Gastrocnemius medialis (tissue), 4 donors: ENCODE measurements around the gene SUSD1. TPM values are rescaled to one million over a fixed set of nuclear protein-coding genes. Genes with fewer than 3 reads are reported as not detected.
A peak's percentile ranks its signal among the peaks of the same experiment; 100 is the strongest.
"Not testable (repeated sequence)": the region's sequence is repeated elsewhere in the genome, so short reads cannot be mapped to it uniquely, and the experiment has no call there.

Source experiments
- ATAC-seq, 2 donors: fragments of 150-250 bp; one replicate each; pipeline ENCODE4 v1.9.1; 2016
- DNase-seq, 2 donors: peaks; one replicate each; pipeline ENCODE4 v3.0.0-alpha.2; 2019
- H3K27ac ChIP-seq, 4 donors: fragments of 200-600 bp; sonication (generic); 1 replicate in 1 of 4; 2 replicates in 3 of 4; pipeline ENCODE4 v1.5.1; 2016 to 2018; ENCODE audit warnings: mild to moderate bottlenecking in 2 of 4, moderate library complexity in 1 of 4
- H3K27me3 ChIP-seq, 3 donors: fragments of 200-600 bp; sonication (generic) in 2 of 3; 1 replicate in 1 of 3; 2 replicates in 2 of 3; pipeline versions ENCODE4 v1.5.1 to v1.6.0; 2016 to 2019; ENCODE audit warnings: mild to moderate bottlenecking in 1 of 3, moderate library complexity in 1 of 3
- H3K36me3 ChIP-seq, 2 donors: fragments of 200-600 bp; sonication (generic) in 1 of 2; one replicate each; pipeline ENCODE4 v1.5.1; 2017 to 2018
- H3K4me1 ChIP-seq, 2 donors: fragments of 200-600 bp; sonication (generic) in 1 of 2; one replicate each; pipeline ENCODE4 v1.5.1; 2016 to 2017; ENCODE audit warnings: mild to moderate bottlenecking in 2 of 2
- H3K4me3 ChIP-seq, 4 donors: fragments of 200-600 bp; sonication (generic) in 3 of 4; 1 replicate in 1 of 4; 2 replicates in 3 of 4; pipeline ENCODE4 v1.5.1; 2016 to 2019; ENCODE audit warnings: mild to moderate bottlenecking in 2 of 4
- H3K9me3 ChIP-seq, 3 donors: fragments of 200-600 bp; sonication (generic) in 2 of 3; 1 replicate in 1 of 3; 2 replicates in 2 of 3; pipeline ENCODE4 v1.5.1; 2016 to 2019
- POLR2A ChIP-seq, 2 donors: fragments of 450-650 bp; IDR thresholded peaks; one replicate each; pipeline ENCODE4 v1.6.1; 2017; ENCODE audit warnings: antibody characterized with exemption in 2 of 2, mild to moderate bottlenecking in 2 of 2, moderate library complexity in 2 of 2
- in situ Hi-C, 4 donors: fragments of 200-750 bp; cut with MboI; loops; one replicate each; pipeline versions ENCODE4 v1.15.0 to v1.8.0; 2017; ENCODE audit warnings: low sequenced_read_pairs in 4 of 4
- intact Hi-C: fragments of 100-400 bp; cut with DNase I; formaldehyde crosslinking; loops from one replicate; pipeline ENCODE4 v1.15.1; 2023; ENCODE audit warnings: low total_unique reads
- total RNA-seq, 4 donors: library from RNA; depleted of rRNA; stranded (reverse); fragments of >200 nt; gene quantifications; one replicate each; pipeline versions ENCODE4 v1.1.0 to v1.2.3, GENCODE V29; 2016
- TF ChIP-seq, protein P1 (sequence below), 5 experiments: fragments of 450-650 bp in 3 of 5; fragments of 200-600 bp in 2 of 5; sonication (generic) in 2 of 5; IDR thresholded peaks in 4 of 5; conservative IDR thresholded peaks in 1 of 5; 1 replicate in 4 of 5; 2 replicates in 1 of 5; pipeline ENCODE4 v1.5.1; 2016 to 2019; ENCODE audit warnings: antibody characterized with exemption in 5 of 5, mild to moderate bottlenecking in 3 of 5, moderate library complexity in 3 of 5

SUSD1 gene
- total RNA-seq, 4 donors from 2014 or later: 0.82 to 8.0 (median 2.2) TPM

DNA sequence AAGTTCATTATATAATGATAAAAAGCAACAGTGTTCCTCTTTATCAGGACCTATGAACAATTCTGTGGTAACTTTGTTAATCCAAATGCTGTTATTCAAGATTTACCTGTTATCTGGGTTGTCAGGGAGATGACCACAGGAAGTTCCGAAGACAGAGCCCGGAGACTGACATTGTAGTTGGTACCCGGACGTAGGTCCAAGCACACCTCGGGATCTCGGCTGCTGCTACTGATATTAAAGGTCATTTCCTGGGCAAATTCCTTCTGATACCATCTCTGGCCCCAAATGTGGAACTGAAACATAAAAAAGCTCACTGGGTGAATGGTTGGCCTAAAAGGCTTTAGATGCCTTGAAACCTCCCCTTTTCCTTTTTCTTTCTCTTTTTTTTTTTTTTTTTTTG lies 96.7 kb downstream of the SUSD1 start:
- DNase-seq (no peak), ATAC-seq (no peak)
- Histone ChIP-seq H3K4me1 (peaks cover 8 to 11% of the 10 kb centered on the region in 2 donors), H3K36me3 (no peaks in the 10 kb centered on the region), H3K27me3 (no peaks in the 10 kb centered on the region), H3K9me3 (no peaks in the 10 kb centered on the region), H3K4me3 (no peak overlapping the region), H3K27ac (peak overlapping the region; percentile 39 to 66 (median 60))
- intact Hi-C loops: no loop called here
- in situ Hi-C loops: loop anchor here (5.0 to 25.0 kb wide), 7 partner anchors 174 to 734 kb away; partner anchors contain the start of genes UGCG (in 2 of the 4) and PTGR1 (in 1 of the 4)
- TF ChIP-seq, protein P1, sequence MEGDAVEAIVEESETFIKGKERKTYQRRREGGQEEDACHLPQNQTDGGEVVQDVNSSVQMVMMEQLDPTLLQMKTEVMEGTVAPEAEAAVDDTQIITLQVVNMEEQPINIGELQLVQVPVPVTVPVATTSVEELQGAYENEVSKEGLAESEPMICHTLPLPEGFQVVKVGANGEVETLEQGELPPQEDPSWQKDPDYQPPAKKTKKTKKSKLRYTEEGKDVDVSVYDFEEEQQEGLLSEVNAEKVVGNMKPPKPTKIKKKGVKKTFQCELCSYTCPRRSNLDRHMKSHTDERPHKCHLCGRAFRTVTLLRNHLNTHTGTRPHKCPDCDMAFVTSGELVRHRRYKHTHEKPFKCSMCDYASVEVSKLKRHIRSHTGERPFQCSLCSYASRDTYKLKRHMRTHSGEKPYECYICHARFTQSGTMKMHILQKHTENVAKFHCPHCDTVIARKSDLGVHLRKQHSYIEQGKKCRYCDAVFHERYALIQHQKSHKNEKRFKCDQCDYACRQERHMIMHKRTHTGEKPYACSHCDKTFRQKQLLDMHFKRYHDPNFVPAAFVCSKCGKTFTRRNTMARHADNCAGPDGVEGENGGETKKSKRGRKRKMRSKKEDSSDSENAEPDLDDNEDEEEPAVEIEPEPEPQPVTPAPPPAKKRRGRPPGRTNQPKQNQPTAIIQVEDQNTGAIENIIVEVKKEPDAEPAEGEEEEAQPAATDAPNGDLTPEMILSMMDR (IDR thresholded peaks at IDR 0.05 in 4 of 5, conservative IDR thresholded peaks at IDR 0.05 in 1 of 5): no peak
- no peak for TF ChIP-seq POLR2A (IDR thresholded peaks at IDR 0.05)

DNA sequence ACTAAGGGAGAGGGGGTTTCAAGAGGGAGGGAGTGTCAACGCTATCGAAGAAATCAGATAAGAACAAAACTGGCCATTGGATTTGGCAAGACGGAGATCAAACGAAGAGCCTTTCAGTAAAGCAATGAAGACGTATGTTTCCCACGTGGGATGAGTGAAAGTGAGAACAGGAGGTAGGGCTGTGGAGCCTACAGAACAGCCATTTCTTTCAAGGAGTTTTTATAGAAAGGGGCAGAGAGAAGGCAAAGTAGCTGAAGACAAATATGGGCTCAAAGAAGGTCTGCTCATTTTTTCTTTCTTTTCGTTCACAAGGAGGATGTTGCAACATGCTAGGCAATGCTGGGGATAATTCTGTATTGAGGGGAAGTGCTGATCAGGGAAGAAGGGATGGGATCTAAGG lies 98.3 kb downstream of the SUSD1 start:
- in situ Hi-C loops: loop anchor here (5.0 to 25.0 kb wide), 7 partner anchors 172 to 735 kb away; partner anchors contain the start of genes UGCG (in 2 of the 4) and PTGR1 (in 1 of the 4)
- Histone ChIP-seq H3K9me3 (no peaks in the 10 kb centered on the region), H3K27me3 (no peaks in the 10 kb centered on the region), H3K36me3 (no peaks in the 10 kb centered on the region), H3K4me1 (peaks cover 8 to 11% of the 10 kb centered on the region in 2 donors), H3K27ac (peak overlapping the region in 3 of 4 donors; percentile 32 to 68 (median 64)), H3K4me3 (no peak overlapping the region)
- TF ChIP-seq POLR2A (IDR thresholded peaks at IDR 0.05): no peak
- TF ChIP-seq, protein P1 (IDR thresholded peaks at IDR 0.05 in 4 of 5, conservative IDR thresholded peaks at IDR 0.05 in 1 of 5): no peak
- DNase-seq (no peak), ATAC-seq (no peak)
- intact Hi-C loops: no loop called here

DNA sequence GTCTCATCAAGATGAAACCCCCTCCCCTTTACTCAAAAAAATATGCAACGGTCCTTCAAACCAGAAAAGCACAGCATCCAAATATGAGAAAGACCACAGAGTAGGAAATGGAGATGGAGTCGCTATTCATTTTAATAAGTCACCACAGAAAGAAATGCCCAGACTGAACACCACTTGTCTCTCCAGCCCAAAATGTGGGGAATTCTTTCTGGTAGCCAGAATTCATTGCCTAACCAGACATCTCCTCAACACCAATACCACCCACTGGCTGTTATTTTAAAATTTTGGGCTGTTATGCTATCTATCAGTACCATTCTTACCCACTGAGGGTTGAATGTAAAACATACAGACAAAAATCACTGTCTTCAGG lies 100.1 kb downstream of the SUSD1 start:
- no peaks in the 10 kb centered on the region for H3K9me3 ChIP-seq
- no peak overlapping the region for H3K4me3 ChIP-seq
- intact Hi-C loops (loop anchor here (2.0 kb wide), 2 partner anchors 178 to 478 kb away; partner anchors contain the start of gene UGCG), in situ Hi-C loops (loop anchor here (5.0 to 25.0 kb wide), 7 partner anchors 170 to 737 kb away; partner anchors contain the start of genes UGCG (in 2 of the 4) and PTGR1 (in 1 of the 4))
- peaks cover 8 to 11% of the 10 kb centered on the region in 2 donors for H3K4me1 ChIP-seq
- H3K36me3 ChIP-seq: no peaks in the 10 kb centered on the region
- no peaks in the 10 kb centered on the region for H3K27me3 ChIP-seq
- DNase-seq: no peak
- TF ChIP-seq POLR2A (IDR thresholded peaks at IDR 0.05): no peak
- TF ChIP-seq, protein P1 (IDR thresholded peaks at IDR 0.05 in 4 of 5, conservative IDR thresholded peaks at IDR 0.05 in 1 of 5): no peak
- no peak for ATAC-seq
- peak overlapping the region; percentile 61 to 68 (median 64) for H3K27ac ChIP-seq

DNA sequence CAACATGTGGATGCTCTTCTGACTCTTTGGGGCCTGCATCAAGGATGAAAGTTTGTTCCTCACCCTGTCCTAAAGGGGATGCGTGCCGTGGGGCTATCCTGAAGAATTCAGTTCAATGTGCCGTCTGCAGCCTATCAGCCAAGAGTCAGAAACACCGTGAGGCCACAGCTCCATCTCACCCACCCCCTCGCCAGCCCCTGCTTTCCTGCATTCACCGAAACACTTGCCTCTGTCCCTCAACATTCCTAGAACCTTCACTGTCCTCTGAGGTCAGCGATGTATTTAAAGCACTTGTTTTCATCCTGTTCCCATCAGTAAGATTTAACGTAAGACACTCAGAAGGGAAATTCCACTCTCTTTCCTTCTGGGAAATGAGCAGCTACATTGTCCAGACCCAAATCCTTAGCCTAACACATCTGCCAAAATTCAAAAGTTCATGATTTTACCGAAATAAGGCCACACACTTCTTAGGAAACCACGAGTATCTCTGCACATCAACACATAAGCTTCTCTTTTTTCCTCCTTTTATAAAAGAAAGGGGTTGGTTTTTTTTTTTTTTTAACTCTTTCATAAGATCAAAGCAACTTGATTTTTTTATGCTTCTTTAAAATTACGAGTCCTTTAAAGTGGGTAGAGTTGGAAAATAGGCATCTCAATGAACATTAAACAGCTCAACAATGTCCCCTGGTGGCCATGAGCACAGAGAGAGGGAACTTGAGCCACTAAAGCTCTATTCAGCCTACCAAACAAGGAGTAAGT lies 100.7 kb downstream of the SUSD1 start:
- intact Hi-C loops (loop anchor here (1.0 to 5.0 kb wide), 5 partner anchors 62 to 478 kb away; partner anchors contain the start of gene UGCG), in situ Hi-C loops (loop anchor here (5.0 to 25.0 kb wide), 7 partner anchors 170 to 738 kb away; partner anchors contain the start of genes UGCG (in 2 of the 4) and PTGR1 (in 1 of the 4))
- ATAC-seq (peak; percentile 81 to 86), DNase-seq (peak; percentile 29 to 38)
- no peaks in the 10 kb centered on the region for H3K9me3 ChIP-seq
- peak overlapping the region in 2 of 4 donors; percentile 5 to 30 for H3K4me3 ChIP-seq
- no peaks in the 10 kb centered on the region for H3K27me3 ChIP-seq
- peak overlapping the region; percentile 61 to 68 (median 64) for H3K27ac ChIP-seq
- no peak for TF ChIP-seq POLR2A (IDR thresholded peaks at IDR 0.05)
- TF ChIP-seq, protein P1 (IDR thresholded peaks at IDR 0.05 in 4 of 5, conservative IDR thresholded peaks at IDR 0.05 in 1 of 5): peak; percentile 85 to 96 (median 88)
- H3K4me1 ChIP-seq: peaks cover 8 to 11% of the 10 kb centered on the region in 2 donors
- no peaks in the 10 kb centered on the region for H3K36me3 ChIP-seq

DNA sequence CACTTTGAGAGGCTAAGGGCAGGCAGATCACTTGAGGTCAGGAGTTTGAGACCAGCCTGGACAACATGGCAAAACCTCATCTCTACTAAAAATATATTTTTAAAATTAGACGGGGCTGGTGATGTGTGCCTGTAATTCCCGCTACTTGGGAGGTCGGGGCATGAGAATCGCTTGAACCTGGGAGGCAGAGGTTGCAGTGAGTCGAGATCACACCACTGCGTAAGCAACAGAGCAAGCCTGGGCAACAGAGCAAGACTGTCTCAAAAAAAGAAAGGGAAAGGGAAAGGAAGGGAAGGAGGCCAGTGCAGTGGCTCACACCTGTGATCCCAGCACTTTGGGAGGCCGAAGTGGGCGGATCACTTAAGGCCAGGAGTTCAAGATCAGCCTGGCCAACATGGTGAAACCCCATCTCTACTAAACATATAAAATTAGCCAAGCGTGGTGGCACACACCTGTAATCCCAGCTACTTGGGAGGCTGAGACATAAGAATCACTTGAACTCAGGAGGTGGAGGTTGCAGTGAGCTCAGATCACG lies 101.4 kb downstream of the SUSD1 start:
- not testable (repeated sequence) for H3K4me3 ChIP-seq, DNase-seq, H3K27me3 ChIP-seq, H3K36me3 ChIP-seq, ATAC-seq, H3K9me3 ChIP-seq
- in situ Hi-C loops (loop anchor here in 3 of 4 donors (10.0 kb wide), 3 partner anchors 169 to 249 kb away; partner anchors contain the start of gene UGCG (in 2 of the 3)), intact Hi-C loops (loop anchor here (1.0 to 5.0 kb wide), 5 partner anchors 61 to 477 kb away; partner anchors contain the start of gene UGCG)
- Histone ChIP-seq H3K4me1 (peaks cover 8 to 11% of the 10 kb centered on the region in 2 donors), H3K27ac (peak overlapping the region; percentile 61 to 68 (median 64))
